GM18526 (cell line): ENCODE measurements around the gene ETS2.

Experiments
- POLR2A ChIP-seq: IDR thresholded peaks from 3 replicates; pipeline ENCODE4 v1.6.1; 2011; ENCODE audit not compliant: insufficient read length; ENCODE audit errors: extremely low read depth

Gene ETS2

DNA sequence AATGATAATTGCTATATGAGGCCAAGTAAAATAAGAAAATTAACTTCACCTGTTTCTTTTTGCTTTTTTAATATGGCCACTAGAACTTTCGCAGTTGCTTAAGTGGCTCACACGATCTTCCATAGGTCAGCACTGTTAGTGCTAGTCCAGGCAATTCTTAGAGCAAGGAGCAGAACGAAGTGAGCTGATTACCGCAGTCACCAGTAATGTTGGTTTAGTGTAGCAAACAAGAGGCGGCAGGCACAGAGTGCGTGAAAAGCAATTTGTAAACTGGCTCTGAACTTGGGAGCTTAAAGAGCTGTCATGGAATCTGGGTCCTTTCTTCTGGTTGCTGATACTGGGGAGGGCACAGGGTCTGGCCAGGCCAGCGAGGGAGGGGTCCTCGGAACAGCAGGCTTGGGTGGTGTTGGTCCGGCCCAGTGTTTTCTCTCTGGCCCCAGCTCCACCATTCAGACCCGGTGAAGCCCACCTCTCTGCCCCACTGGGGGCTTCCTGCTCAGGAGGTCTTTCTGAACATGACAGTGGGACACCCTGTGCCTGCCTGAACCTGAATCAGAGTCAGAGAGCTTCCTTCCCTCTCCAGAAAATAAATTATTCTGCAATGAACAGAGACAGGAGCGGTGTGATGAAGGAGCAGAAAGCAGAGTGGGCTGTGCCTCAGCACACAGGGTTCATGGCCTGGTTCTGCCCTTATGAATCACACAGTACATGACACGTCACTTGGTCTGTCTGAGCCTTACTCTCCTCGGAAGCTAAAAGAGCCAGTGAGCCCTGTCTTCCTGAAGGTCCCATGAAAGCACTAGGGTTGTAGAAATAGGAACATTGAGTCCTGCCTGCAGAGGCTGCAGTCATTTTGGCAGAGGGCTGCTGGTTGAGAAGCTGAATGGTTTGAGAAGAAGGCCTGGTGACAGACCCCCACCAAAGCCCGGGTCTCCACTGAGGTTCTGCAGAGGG is 11.9 kb downstream of the ETS2 start:
- no peak for TF ChIP-seq POLR2A

DNA sequence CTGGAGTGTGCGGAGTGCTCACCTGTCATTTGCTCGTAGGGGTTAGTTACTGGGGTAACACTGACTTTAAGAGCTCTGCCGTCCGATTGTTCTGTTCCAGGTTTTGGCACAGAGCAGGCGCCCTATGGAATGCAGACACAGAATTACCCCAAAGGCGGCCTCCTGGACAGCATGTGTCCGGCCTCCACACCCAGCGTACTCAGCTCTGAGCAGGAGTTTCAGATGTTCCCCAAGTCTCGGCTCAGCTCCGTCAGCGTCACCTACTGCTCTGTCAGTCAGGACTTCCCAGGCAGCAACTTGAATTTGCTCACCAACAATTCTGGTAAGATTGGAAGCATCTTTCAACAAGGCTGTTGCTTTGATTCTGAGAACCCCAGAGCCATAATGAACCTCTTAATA is 12.6 kb downstream of the ETS2 start:
- no peak for TF ChIP-seq POLR2A

DNA sequence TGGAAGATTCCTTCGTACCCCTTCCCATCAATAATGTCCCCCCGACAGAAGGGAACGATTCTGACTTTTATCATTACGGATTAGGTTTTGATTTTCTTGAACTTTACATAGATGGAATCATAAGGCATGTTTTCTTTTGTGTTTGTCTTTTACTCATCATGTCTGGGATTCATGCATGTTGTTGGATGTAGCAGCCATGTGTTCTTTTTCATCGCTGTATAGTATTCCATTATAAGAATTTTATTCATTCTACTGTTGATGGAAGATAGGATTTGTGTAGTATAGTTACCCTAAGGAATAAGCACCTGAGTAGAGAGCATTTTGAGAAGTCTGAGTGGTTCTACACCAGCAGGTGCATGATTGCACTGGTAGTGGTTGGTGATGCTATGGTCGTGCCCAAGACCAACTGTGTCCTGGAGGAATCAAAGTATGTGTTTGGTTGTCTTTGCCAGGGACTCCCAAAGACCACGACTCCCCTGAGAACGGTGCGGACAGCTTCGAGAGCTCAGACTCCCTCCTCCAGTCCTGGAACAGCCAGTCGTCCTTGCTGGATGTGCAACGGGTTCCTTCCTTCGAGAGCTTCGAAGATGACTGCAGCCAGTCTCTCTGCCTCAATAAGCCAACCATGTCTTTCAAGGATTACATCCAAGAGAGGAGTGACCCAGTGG is 13.5 kb downstream of the ETS2 start:
- no peak for TF ChIP-seq POLR2A

DNA sequence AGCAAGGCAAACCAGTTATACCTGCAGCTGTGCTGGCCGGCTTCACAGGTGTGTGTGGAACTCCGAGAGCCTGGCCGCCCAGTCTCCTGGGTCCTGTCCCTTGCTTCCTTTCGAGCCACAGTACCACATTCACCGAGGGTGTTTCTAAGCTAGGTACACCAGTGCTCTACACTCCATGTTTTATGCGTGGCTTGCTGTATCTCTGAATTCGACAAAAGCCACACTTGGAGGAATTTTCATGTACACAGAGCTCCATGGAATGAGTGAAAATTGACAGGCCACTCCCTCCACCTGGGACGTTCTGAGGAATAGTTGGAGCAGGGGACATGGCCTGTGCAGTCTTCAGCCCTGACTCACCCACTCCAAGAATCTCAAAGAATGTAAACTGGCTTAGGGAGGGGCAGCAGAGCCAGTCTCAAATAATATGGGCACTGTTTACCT is 14.0 kb downstream of the ETS2 start:
- no peak for TF ChIP-seq POLR2A

DNA sequence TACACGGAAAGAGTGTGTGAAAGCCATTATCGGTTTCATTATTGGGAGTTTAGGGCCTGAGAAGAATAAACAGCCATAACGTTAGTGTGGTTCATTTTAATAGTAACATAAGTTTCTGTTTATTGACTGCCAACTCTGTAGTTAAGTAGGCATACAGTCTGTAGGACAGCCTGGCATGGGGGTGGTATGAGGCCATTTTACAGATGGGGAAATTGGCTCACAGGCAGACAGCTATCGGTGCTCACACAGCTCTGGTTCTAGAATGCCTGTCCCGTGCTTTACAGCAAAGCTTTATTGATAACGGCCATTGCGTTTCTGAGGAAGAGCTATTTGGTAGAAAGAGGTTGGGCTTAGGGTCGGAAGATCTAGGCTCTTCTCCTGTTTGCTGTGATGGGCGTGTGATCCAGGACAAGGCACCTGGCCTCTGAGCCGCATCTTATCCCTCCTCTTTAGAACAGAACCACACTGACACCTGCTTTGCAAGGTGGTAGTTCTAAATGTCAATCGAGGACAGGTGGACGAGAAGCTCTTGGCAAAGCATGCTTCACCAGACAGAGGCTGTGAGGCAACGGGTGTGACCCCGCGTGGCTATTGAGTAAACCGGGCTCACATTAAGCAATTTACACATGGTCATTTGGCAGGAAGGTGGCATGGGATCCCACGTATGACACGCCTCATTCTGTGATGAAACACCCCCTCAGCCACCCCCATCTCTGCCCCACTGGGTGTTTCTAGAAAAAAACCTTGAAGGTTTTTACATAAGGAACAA is 14.9 kb downstream of the ETS2 start:
- TF ChIP-seq POLR2A: no peak

DNA sequence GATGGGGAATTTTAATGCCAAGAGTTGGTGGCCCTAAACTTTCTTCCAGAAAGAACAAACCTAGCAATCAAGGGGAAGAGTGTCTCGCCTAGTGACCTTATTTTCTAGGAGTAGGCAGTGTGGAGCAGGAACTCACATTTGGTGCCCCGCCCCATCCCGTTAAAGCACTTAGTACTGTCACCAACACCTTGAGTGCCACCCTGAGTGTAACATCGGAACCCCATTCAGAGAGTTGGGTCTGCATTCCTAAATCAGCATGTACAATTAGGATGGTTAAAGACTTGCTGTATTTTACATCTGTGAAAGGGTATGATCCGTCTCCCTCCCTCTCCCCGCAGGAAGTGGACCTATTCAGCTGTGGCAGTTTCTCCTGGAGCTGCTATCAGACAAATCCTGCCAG is 15.5 kb downstream of the ETS2 start:
- TF ChIP-seq POLR2A: no peak

DNA sequence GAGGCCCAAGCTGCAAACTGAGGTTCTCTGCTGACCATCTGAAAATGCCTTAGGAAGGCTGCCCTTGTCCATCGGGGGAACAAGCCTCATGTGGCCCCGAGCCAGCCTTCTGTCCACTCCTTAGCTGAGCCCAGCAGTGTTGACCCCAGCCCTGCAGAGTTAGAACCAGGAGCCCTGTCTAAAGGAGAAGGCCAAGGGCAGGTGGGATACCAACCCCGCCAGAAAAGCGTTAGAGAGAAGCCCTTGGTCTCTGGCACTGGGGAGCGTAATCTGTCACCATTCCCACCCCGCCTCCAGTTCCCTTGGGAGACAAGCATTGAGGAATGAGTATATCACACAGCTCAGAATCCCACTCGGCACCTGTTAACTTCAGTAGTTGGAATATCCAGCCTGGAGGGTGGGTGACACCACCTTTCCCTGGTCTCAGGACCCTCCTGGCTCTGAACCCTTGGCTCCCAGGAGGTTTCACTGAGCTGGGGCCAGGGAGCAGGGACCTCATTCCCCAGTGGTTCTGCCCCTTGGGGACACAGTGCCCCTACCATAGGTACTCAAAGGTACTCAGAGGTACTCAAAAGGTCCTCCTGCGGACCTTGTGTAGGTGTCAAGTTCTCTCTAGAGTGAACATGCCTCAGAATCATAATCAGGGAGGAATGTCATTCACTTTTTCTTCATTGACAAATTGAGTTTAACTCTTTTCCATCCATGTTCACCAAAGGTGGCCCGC is 16.4 kb downstream of the ETS2 start:
- TF ChIP-seq POLR2A: no peak

DNA sequence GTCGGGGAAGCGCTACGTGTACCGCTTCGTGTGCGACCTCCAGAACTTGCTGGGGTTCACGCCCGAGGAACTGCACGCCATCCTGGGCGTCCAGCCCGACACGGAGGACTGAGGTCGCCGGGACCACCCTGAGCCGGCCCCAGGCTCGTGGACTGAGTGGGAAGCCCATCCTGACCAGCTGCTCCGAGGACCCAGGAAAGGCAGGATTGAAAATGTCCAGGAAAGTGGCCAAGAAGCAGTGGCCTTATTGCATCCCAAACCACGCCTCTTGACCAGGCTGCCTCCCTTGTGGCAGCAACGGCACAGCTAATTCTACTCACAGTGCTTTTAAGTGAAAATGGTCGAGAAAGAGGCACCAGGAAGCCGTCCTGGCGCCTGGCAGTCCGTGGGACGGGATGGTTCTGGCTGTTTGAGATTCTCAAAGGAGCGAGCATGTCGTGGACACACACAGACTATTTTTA is 17.1 kb downstream of the ETS2 start:
- no peak for TF ChIP-seq POLR2A

DNA sequence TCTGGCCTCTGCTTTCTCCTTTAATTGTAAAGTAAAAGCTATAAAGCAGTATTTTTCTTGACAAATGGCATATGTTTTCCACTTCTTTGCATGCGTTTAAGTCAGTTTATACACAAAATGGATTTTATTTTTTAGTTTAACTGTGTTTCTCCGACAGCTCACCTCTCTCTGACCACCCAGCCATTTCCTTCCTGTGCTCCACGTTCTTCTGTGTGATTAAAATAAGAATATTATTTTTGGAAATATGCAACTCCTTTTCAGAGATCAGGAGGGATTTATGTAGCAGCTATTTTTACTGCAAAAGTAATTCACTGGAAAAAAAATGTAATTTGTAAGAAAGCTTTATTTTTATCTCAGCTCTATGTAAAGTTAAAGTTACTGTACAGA is 18.0 kb downstream of the ETS2 start:
- TF ChIP-seq POLR2A: no peak

DNA sequence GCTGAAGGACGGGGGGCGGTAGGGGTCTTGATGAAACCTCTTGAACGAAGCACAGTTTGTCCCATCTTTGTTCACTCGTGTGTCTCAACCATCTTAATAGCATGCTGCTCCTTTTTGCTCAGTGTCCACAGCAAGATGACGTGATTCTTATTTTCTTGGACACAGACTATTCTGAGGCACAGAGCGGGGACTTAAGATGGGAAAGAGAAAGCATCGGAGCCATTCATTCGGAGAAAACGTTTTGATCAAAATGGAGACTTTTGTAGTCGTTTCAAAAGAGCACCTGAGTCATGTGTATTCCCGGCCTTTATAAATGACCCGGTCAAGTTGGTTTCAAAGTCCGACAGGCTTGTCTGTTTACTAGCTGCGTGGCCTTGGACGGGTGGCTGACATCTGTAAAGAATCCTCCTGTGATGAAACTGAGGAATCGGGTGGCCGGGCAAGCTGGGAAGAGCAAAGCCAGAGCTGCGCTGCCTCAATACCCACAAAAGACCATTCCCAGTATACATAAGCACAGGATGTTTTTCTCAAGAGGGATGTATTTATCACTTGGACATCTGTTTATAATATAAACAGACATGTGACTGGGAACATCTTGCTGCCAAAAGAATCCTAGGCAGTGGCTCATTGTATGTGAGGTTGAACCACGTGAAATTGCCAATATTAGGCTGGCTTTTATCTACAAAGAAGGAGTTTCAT is 18.5 kb downstream of the ETS2 start:
- TF ChIP-seq POLR2A: no peak

DNA sequence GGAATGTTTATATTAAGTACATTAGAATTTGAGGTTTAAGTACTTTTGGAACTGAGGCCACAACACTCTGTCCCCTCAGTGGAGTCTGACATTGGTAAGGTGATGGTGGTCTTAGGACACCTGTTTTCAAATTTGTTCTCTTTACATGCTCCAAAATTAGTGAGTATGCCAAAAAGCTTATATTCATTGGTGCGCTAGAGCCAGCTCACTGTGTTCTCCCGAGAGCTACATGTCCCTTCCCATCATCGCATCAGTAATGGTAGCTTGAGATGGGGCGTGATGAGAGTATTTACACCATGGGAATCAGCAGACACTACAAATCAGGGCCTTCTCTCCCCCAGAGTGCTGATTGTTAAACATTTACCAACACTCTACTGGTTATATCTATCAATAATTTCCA is 19.5 kb downstream of the ETS2 start:
- TF ChIP-seq POLR2A: no peak

DNA sequence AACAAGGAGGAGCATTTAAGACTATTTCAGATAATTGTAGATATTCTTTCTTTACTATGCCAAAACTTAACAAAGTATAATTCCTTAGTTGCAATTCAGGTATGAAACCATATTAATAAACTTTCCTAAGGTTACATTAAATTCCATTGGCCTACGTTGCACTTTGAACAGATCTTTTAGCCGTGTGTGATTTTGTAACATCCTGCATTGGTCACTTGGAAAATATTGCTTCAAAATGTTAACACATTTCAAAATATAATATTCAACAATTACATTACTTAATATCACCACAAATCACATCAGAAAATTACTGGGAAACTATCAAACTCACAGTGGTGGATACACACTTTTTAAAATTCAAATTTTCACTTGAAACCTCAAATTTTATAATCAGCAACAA is 20.2 kb downstream of the ETS2 start:
- no peak for TF ChIP-seq POLR2A

DNA sequence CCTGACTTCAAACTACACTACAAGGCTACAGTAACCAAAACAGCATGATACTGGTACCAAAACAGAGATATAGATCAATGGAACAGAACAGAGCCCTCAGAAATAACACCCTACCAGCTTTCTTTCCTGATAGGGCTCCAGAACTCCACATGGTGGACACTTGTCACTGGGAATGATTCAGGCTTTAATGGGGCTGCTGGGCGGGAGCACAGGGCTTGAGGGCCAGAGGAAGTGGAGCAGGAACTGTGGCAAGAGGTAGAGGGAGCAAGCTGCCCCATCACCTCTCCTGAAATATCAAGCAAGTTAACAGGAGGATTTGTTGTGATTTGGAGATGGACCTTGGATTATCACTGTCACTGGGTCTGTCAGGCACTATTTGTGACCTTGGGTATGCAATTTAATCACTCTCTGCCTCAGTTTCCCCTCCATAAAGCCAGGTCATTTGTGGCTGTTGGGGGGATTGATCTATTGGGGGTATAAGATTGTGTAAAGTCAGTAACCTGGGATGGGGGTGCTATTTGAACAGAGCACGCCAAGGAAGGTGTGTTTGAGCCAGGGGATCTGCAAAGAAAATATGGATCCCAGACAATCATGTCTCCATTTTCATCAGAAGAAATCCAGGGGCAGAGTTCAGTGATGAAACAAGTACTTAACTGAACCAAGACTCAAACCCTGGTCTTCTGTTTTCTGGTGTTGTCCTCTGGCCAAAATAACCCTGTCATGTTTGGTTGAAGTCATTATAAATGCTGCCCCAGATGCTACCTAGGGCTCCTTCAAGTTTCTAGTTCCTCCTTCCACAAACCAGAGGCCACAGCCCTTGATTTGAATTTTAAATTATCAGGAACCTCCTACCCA is 25.2 kb downstream of the ETS2 start:
- no peak for TF ChIP-seq POLR2A
